ENCODE measurements around the gene CLCN4. TPM values are rescaled to one million over a fixed set of nuclear protein-coding genes. Genes with fewer than 3 reads are reported as not detected.

The CLCN4 gene
- total and polyA plus RNA-seq, 2 of the 8 experiments (the other 6 are each of a cell fraction or from before 2014, with no cell fraction given): 3.3 to 11.2 TPM

Other genes with a start within 250 kb of the CLCN4 start
- gene CLDN34, start 189.6 kb upstream of the CLCN4 start, total RNA-seq (2021; fragmentation: NEBNext Ultra II Directional; extraction: Animal tissue kit (Norgen Biotek cat#: 25700)): 0.50 TPM in 1 of 2 replicates, not detected in the other
- gene CLDN34, start 189.6 kb upstream of the CLCN4 start, polyA plus RNA-seq (2011; rRNA removed): 0.26 and 0.27 TPM in 2 replicates